ENCODE measurements around the gene NKD2. TPM values are rescaled to one million over a fixed set of nuclear protein-coding genes. Genes with fewer than 3 reads are reported as not detected.

Gene NKD2
- total and polyA plus RNA-seq, 2 experiments from 2014 or later = 9.0 to 11.9 TPM

DNA sequence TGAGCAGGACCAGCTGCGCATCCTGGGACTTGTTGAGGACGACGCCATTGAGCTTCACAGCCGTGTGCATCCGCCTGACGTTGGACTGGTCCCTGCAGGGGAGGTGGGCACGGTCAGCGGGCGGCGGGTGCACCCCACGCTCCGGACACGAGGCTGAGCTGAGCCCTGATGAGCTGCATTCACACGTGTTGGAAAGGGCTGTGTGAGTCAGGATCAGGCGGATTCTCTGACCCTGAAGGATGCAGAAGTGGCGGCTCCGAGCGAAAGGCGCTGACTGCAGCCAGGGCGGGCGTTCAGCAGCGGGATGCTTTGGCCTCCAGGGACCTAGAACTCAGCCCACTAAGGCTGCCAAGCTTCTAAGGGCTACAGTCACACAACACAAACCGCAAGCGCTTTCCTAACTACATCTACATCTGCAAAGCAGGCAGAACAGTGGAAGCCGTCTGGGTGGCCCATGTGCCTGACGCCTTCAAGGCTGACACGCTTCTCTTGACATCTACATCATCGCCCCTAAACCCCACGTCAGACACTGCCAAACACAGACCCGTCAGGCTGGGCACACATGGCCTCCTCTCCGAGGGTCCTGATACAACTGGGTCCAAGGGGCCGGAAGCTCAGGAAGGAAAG lies 44.9 kb downstream of the NKD2 start:
- Histone ChIP-seq H3K4me3 (no peak overlapping the region), H3F3A (replicated peaks; ENCODE audit: low read depth) (no peaks in the 10 kb centered on the region), H4K20me1 (replicated peaks; ENCODE audit: insufficient read depth) (no peaks in the 10 kb centered on the region; the same call in 1 of the 2 replicates), H2AFZ (no peak overlapping the region), H3K79me2 (replicated peaks; ENCODE audit: insufficient read depth) (no peaks in the 10 kb centered on the region), H3K9me2 (ENCODE audit: insufficient read depth) (no peaks in the 10 kb centered on the region), H3K4me1 (ENCODE audit: insufficient read depth) (no peaks in the 10 kb centered on the region), H3K36me3 (ENCODE audit: insufficient read depth) (no peaks in the 10 kb centered on the region), H3K4me2 (no peak overlapping the region), H3K27ac (ENCODE audit: low read depth) (no peak overlapping the region), H3K27me3 (ENCODE audit: insufficient read depth) (no peaks in the 10 kb centered on the region)
- no peak overlapping the region for H3K4me3 Mint-ChIP-seq
- DNase-seq (ENCODE audit: low spot score) = peak; percentile 0
- H3K27ac Mint-ChIP-seq = no peak overlapping the region
- TF ChIP-seq, protein P1, sequence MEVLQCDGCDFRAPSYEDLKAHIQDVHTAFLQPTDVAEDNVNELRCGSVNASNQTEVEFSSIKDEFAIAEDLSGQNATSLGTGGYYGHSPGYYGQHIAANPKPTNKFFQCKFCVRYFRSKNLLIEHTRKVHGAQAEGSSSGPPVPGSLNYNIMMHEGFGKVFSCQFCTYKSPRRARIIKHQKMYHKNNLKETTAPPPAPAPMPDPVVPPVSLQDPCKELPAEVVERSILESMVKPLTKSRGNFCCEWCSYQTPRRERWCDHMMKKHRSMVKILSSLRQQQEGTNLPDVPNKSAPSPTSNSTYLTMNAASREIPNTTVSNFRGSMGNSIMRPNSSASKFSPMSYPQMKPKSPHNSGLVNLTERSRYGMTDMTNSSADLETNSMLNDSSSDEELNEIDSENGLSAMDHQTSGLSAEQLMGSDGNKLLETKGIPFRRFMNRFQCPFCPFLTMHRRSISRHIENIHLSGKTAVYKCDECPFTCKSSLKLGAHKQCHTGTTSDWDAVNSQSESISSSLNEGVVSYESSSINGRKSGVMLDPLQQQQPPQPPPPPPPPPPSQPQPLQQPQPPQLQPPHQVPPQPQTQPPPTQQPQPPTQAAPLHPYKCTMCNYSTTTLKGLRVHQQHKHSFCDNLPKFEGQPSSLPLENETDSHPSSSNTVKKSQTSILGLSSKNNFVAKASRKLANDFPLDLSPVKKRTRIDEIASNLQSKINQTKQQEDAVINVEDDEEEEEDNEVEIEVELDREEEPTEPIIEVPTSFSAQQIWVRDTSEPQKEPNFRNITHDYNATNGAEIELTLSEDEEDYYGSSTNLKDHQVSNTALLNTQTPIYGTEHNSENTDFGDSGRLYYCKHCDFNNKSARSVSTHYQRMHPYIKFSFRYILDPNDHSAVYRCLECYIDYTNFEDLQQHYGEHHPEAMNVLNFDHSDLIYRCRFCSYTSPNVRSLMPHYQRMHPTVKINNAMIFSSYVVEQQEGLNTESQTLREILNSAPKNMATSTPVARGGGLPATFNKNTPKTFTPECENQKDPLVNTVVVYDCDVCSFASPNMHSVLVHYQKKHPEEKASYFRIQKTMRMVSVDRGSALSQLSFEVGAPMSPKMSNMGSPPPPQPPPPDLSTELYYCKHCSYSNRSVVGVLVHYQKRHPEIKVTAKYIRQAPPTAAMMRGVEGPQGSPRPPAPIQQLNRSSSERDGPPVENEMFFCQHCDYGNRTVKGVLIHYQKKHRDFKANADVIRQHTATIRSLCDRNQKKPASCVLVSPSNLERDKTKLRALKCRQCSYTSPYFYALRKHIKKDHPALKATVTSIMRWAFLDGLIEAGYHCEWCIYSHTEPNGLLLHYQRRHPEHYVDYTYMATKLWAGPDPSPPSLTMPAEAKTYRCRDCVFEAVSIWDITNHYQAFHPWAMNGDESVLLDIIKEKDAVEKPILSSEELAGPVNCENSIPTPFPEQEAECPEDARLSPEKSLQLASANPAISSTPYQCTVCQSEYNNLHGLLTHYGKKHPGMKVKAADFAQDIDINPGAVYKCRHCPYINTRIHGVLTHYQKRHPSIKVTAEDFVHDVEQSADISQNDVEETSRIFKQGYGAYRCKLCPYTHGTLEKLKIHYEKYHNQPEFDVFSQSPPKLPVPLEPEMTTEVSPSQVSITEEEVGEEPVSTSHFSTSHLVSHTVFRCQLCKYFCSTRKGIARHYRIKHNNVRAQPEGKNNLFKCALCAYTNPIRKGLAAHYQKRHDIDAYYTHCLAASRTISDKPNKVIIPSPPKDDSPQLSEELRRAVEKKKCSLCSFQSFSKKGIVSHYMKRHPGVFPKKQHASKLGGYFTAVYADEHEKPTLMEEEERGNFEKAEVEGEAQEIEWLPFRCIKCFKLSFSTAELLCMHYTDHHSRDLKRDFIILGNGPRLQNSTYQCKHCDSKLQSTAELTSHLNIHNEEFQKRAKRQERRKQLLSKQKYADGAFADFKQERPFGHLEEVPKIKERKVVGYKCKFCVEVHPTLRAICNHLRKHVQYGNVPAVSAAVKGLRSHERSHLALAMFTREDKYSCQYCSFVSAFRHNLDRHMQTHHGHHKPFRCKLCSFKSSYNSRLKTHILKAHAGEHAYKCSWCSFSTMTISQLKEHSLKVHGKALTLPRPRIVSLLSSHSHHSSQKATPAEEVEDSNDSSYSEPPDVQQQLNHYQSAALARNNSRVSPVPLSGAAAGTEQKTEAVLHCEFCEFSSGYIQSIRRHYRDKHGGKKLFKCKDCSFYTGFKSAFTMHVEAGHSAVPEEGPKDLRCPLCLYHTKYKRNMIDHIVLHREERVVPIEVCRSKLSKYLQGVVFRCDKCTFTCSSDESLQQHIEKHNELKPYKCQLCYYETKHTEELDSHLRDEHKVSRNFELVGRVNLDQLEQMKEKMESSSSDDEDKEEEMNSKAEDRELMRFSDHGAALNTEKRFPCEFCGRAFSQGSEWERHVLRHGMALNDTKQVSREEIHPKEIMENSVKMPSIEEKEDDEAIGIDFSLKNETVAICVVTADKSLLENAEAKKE (CRISPR knock-in tag; IDR thresholded peaks at IDR 0.05) = no peak
- TF ChIP-seq ZNF114 (CRISPR knock-in tag; IDR thresholded peaks at IDR 0.05) (no peak), NANOG (IDR thresholded peaks at IDR 0.05; ENCODE audit: borderline replicate concordance) (no peak), ZNF331 (CRISPR knock-in tag; IDR thresholded peaks at IDR 0.05; ENCODE audit: low read depth) (no peak), EZH2 (IDR thresholded peaks at IDR 0.05; ENCODE audit: low read depth, unreplicated experiment) (no peak)
- TF ChIP-seq, protein P2, sequence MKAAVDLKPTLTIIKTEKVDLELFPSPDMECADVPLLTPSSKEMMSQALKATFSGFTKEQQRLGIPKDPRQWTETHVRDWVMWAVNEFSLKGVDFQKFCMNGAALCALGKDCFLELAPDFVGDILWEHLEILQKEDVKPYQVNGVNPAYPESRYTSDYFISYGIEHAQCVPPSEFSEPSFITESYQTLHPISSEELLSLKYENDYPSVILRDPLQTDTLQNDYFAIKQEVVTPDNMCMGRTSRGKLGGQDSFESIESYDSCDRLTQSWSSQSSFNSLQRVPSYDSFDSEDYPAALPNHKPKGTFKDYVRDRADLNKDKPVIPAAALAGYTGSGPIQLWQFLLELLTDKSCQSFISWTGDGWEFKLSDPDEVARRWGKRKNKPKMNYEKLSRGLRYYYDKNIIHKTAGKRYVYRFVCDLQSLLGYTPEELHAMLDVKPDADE (IDR thresholded peaks at IDR 0.05) = no peak
- ATAC-seq = no peak
- no peaks in the 10 kb centered on the region; the same call in 2 of the 3 replicates for H3K9me3 Mint-ChIP-seq
- peaks cover 16% of the 10 kb centered on the region; the same call in 2 of the 3 replicates for H3K36me3 Mint-ChIP-seq (ENCODE audit: low read depth)
- peaks cover 15% of the 10 kb centered on the region for H3K27me3 Mint-ChIP-seq (ENCODE audit: insufficient read depth, low read depth, poor library complexity)
- no peaks in the 10 kb centered on the region for H3K4me1 Mint-ChIP-seq

All from GM23338 (cell line).